T-cell (primary cell): ENCODE data around the gene PSENEN. TPM values are rescaled to one million over a fixed set of nuclear protein-coding genes. Genes with fewer than 3 reads are reported as not detected.

Experiments
- ATAC-seq, 4 experiments: fragments of 200-7000 bp in 3 of 4; fragments of 150-1000 bp in 1 of 4; cut with Tn5 transposase; replicated peaks in 1 of 4; 1 replicate in 3 of 4; 2 replicates in 1 of 4; pipeline ENCODE4 v1.10.0; 2021; ENCODE audit warnings: moderate library complexity in 3 of 4, mild to moderate bottlenecking in 2 of 4, moderate number of reproducible peaks in 1 of 4
- CTCF ChIA-PET, 2 donors: fragments of 300-600 bp; sonication (Branson Sonifier 250); formaldehyde crosslinking; loops; one replicate each; lab custom pipeline; 2022; ENCODE audit warnings: antibody characterized with exemption in 2 of 2; lab: Charles Lee
- POLR2A ChIA-PET, 2 donors: fragments of 300-600 bp; sonication (Branson Sonifier 250); formaldehyde crosslinking; loops; one replicate each; lab custom pipeline; 2022; ENCODE audit warnings: antibody characterized with exemption in 2 of 2; lab: Charles Lee
- DNase-seq, 35 experiments: peaks; one replicate each; pipeline versions ENCODE4 v3.0.0 to v3.0.0-alpha.2; 2013 to 2023
- H3K27ac ChIP-seq: one replicate; pipeline ENCODE4 v1.5.1; 2013; ENCODE audit warnings: low read length
- H3K27me3 ChIP-seq, 2 experiments: replicated peaks in 1 of 2; 1 replicate in 1 of 2; 2 replicates in 1 of 2; pipeline versions ENCODE4 v1.6.1 to v1.7.0; 2013; ENCODE audit warnings: low read length in 1 of 2, mixed read lengths in 1 of 2; ENCODE audit not compliant: control insufficient read depth in 2 of 2, insufficient read depth in 2 of 2; ENCODE audit errors: extremely low read depth in 1 of 2
- H3K36me3 ChIP-seq, 2 donors: 1 replicate in 1 of 2; 2 replicates in 1 of 2; pipeline versions ENCODE4 v1.6.1 to v1.7.0; 2013; ENCODE audit warnings: low read length in 1 of 2; ENCODE audit not compliant: control insufficient read depth in 2 of 2, insufficient read depth in 1 of 2; ENCODE audit errors: extremely low read depth in 1 of 2
- H3K4me1 ChIP-seq, 2 experiments: 1 replicate in 1 of 2; 2 replicates in 1 of 2; pipeline versions ENCODE4 v1.6.1 to v1.7.0; 2013; ENCODE audit warnings: low read length in 2 of 2, mixed read lengths in 1 of 2; ENCODE audit not compliant: insufficient read depth in 2 of 2, control insufficient read depth in 1 of 2; ENCODE audit errors: extremely low read depth in 1 of 2
- H3K4me3 ChIP-seq, 2 donors: 1 replicate in 1 of 2; 2 replicates in 1 of 2; pipeline versions ENCODE4 v1.5.1 to v1.7.0; 2013; ENCODE audit warnings: mild to moderate bottlenecking in 2 of 2, low read length in 1 of 2, moderate library complexity in 1 of 2; ENCODE audit not compliant: control insufficient read depth in 1 of 2; ENCODE audit errors: extremely low read depth in 1 of 2
- H3K9me3 ChIP-seq: 2 replicates; pipeline ENCODE4 v1.7.0; 2013
- H3K27ac Mint-ChIP-seq, 2 donors: one replicate each; pipeline ENCODE4 v1.8.0; 2020 to 2021; ENCODE audit warnings: mild to moderate bottlenecking in 2 of 2, mixed read lengths in 2 of 2
- H3K27me3 Mint-ChIP-seq, 2 donors: one replicate each; pipeline ENCODE4 v1.8.0; 2021 to 2022; ENCODE audit warnings: mixed read lengths in 2 of 2
- H3K36me3 Mint-ChIP-seq: one replicate; pipeline ENCODE4 v1.8.0; 2021; ENCODE audit warnings: mixed read lengths
- H3K4me1 Mint-ChIP-seq, 3 donors: one replicate each; pipeline ENCODE4 v1.8.0; 2020 to 2022; ENCODE audit warnings: mixed read lengths in 3 of 3, mild to moderate bottlenecking in 1 of 3
- H3K4me3 Mint-ChIP-seq, 3 donors: one replicate each; pipeline ENCODE4 v1.8.0; 2020 to 2022; ENCODE audit warnings: mild to moderate bottlenecking in 3 of 3, mixed read lengths in 3 of 3, moderate library complexity in 3 of 3
- H3K9me3 Mint-ChIP-seq, 3 donors: one replicate each; pipeline ENCODE4 v1.8.0; 2020 to 2022; ENCODE audit warnings: mixed read lengths in 3 of 3
- WGBS: methylation state at CpG from one replicate; pipeline ENCODE4 v1.1.5; 2013; ENCODE audit warnings: missing lambda C conversion rate; ENCODE audit not compliant: insufficient coverage; 5-methylcytosine and 5-hydroxymethylcytosine counted together
- total RNA-seq, 35 experiments: library from RNA in 6 of 35; stranded (reverse) in 6 of 35; fragments of 120-200 nt in 1 of 35; gene quantifications; one replicate each; pipeline versions ENCODE4 v1.2.1 to v1.2.4 and lab custom pipeline; 2013 to 2026

The PSENEN gene
- total RNA-seq, 5 donors from 2014 or later (not counting 1 experiment from before 2014, with no cell fraction given) = 21.2 to 33.5 (median 24.5) TPM

GRCh38 chr19:35752746-35753350 is 7.4 kb downstream of the PSENEN start:
- H3K36me3 ChIP-seq = peaks cover 3 to 27% of the 10 kb centered on the region in 2 donors
- H3K36me3 Mint-ChIP-seq = peaks cover 12% of the 10 kb centered on the region
- H3K27me3 ChIP-seq = peaks cover 0 to 21% of the 10 kb centered on the region in 2 experiments
- peaks cover 7 to 10% of the 10 kb centered on the region in 2 donors for H3K27me3 Mint-ChIP-seq
- no peaks in the 10 kb centered on the region for H3K9me3 ChIP-seq
- peaks cover 23 to 48% of the 10 kb centered on the region in 2 experiments for H3K4me1 ChIP-seq
- WGBS = 96% methylated on average over 12 of the region's 20 CpGs
- ATAC-seq (no peak), DNase-seq (no peak)
- H3K27ac Mint-ChIP-seq = no peak overlapping the region
- no peaks in the 10 kb centered on the region for H3K9me3 Mint-ChIP-seq
- POLR2A ChIA-PET = no interaction called here
- H3K27ac ChIP-seq = no peak overlapping the region
- CTCF ChIA-PET = interaction anchor here in 1 of 2 donors (0.6 kb wide), 1 partner anchor 46 kb away, joined by 3 read pairs; no protein-coding TSS in a partner anchor
- H3K4me3 Mint-ChIP-seq = no peak overlapping the region
- H3K4me3 ChIP-seq = no peak overlapping the region
- peaks cover 29 to 43% (median 42%) of the 10 kb centered on the region in 3 donors for H3K4me1 Mint-ChIP-seq

DNA sequence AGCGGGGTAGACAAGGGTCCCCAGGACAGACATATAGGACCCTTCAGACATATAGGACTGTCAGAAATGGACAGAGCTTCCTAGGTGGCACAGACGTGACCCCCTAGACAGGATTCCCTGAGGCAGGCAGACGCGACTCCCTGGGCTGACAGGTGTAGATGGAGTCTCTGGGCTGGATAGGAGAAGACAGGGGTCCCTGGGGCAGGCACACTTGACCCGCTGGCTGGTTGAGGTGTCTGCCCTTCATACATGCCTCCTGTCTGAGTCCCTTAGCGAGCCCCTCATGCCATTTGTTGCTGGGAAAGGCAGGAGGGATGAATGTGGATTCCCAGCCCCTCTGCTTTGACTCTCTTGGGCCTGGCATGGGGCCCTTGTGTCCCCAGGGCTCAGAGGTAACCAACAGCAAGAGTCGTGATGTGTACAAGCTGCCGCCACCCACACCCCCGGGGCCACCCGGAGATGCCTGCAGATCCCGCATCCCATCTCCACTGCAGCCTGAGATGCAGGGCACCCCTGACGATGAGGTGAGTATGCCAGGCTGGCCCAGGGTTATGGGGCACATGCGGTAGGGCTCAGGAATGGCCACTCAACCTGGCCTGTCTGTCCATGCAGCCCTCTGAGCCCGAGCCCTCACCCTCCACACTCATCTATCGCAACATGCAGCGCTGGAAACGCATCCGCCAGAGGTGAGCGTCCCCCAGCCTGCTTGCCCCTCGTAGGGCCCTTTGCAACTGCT is 8.4 kb downstream of the PSENEN start:
- H3K36me3 ChIP-seq = peaks cover 3 to 27% of the 10 kb centered on the region in 2 donors
- H3K27ac ChIP-seq = no peak overlapping the region
- peaks cover 22 to 47% of the 10 kb centered on the region in 2 experiments for H3K4me1 ChIP-seq
- no peak overlapping the region for H3K27ac Mint-ChIP-seq
- peaks cover 24 to 44% (median 37%) of the 10 kb centered on the region in 3 donors for H3K4me1 Mint-ChIP-seq
- ChIA-PET CTCF (interaction anchor here (0.6 to 0.7 kb wide), 2 partner anchors 8 to 47 kb away, joined by 3 read pairs; partner anchors contain the start of gene PSENEN (in 1 of the 2)), POLR2A (no interaction called here)
- H3K9me3 Mint-ChIP-seq = no peaks in the 10 kb centered on the region
- 94% methylated on average over 17 of the region's 20 CpGs for WGBS
- no peak overlapping the region for H3K4me3 Mint-ChIP-seq
- peaks cover 0 to 21% of the 10 kb centered on the region in 2 experiments for H3K27me3 ChIP-seq
- no peak for ATAC-seq
- H3K4me3 ChIP-seq = no peak overlapping the region
- peaks cover 9% of the 10 kb centered on the region for H3K36me3 Mint-ChIP-seq
- peaks cover 7 to 10% of the 10 kb centered on the region in 2 donors for H3K27me3 Mint-ChIP-seq
- H3K9me3 ChIP-seq = no peaks in the 10 kb centered on the region
- no peak for DNase-seq

- ChIA-PET CTCF (interaction anchor here in 1 of 2 donors (0.7 kb wide), 1 partner anchor 9 kb away, joined by 3 read pairs; the partner anchor contains the start of gene PSENEN), POLR2A (no interaction called here)
- Mint-ChIP-seq H3K36me3 (peaks cover 10% of the 10 kb centered on the region), H3K27me3 (peaks cover 7 to 10% of the 10 kb centered on the region in 2 donors), H3K4me1 (peaks cover 28 to 45% (median 40%) of the 10 kb centered on the region in 3 donors), H3K27ac (no peak overlapping the region), H3K4me3 (peak overlapping the region in 2 of 3 donors; percentile 52 to 60), H3K9me3 (no peaks in the 10 kb centered on the region)
- no peaks in the 10 kb centered on the region for H3K9me3 ChIP-seq
- ATAC-seq = no peak
- WGBS = 89% methylated on average over 6 of the region's 13 CpGs
- no peak overlapping the region for H3K4me3 ChIP-seq
- no peak for DNase-seq
- H3K27ac ChIP-seq = no peak overlapping the region
- H3K36me3 ChIP-seq = peaks cover 3 to 30% of the 10 kb centered on the region in 2 donors
- H3K27me3 ChIP-seq = peaks cover 0 to 21% of the 10 kb centered on the region in 2 experiments
- peaks cover 20 to 48% of the 10 kb centered on the region in 2 experiments for H3K4me1 ChIP-seq
Observed at GRCh38 chr19:35754370-35755130, 9.1 kb downstream of the PSENEN start.

GRCh38 chr19:35755131-35755549 is 9.7 kb downstream of the PSENEN start:
- Mint-ChIP-seq H3K4me1 (peaks cover 31 to 46% (median 36%) of the 10 kb centered on the region in 3 donors), H3K4me3 (peak overlapping the region; percentile 29 to 60 (median 52)), H3K36me3 (peaks cover 13% of the 10 kb centered on the region), H3K27me3 (peaks cover 7 to 10% of the 10 kb centered on the region in 2 donors), H3K9me3 (no peaks in the 10 kb centered on the region), H3K27ac (no peak overlapping the region)
- Histone ChIP-seq H3K4me1 (peaks cover 20 to 47% of the 10 kb centered on the region in 2 experiments), H3K36me3 (peaks cover 3 to 35% of the 10 kb centered on the region in 2 donors), H3K9me3 (no peaks in the 10 kb centered on the region), H3K27me3 (peaks cover 0 to 21% of the 10 kb centered on the region in 2 experiments), H3K27ac (no peak overlapping the region), H3K4me3 (peak overlapping the region in 1 of 2 donors; percentile 47)
- ChIA-PET POLR2A (no interaction called here), CTCF (no interaction called here)
- WGBS = 74% methylated on average over 17 of the region's 17 CpGs
- no peak for ATAC-seq
- DNase-seq = no peak

GRCh38 chr19:35755550-35756376 is 10.3 kb downstream of the PSENEN start:
- no peak overlapping the region for H3K27ac ChIP-seq
- H3K4me1 ChIP-seq = peaks cover 20 to 43% of the 10 kb centered on the region in 2 experiments
- H3K27ac Mint-ChIP-seq = no peak overlapping the region
- peak overlapping the region in 1 of 2 donors; percentile 47 for H3K4me3 ChIP-seq
- H3K9me3 ChIP-seq = no peaks in the 10 kb centered on the region
- H3K4me1 Mint-ChIP-seq = peaks cover 32 to 51% (median 34%) of the 10 kb centered on the region in 3 donors
- peak in 34 of 35 experiments; percentile 27 to 73 (median 50) for DNase-seq
- ChIA-PET CTCF (no interaction called here), POLR2A (no interaction called here)
- peaks cover 7 to 10% of the 10 kb centered on the region in 2 donors for H3K27me3 Mint-ChIP-seq
- peaks cover 7 to 36% of the 10 kb centered on the region in 2 donors for H3K36me3 ChIP-seq
- peak in 1 of 4 experiments; percentile 10 for ATAC-seq
- H3K36me3 Mint-ChIP-seq = peaks cover 14% of the 10 kb centered on the region
- peaks cover 0 to 21% of the 10 kb centered on the region in 2 experiments for H3K27me3 ChIP-seq
- WGBS = 40% methylated on average over 70 of the region's 74 CpGs
- H3K4me3 Mint-ChIP-seq = peak overlapping the region in 2 of 3 donors; percentile 41 to 89
- H3K9me3 Mint-ChIP-seq = no peaks in the 10 kb centered on the region
